Stimulated activated CD4-positive, alpha-beta T cell treated with anti-CD3 and anti-CD28 coated beads, Interleukin-4, amount 100 ng/mL, for 48 hours (primary cell): ENCODE data around the gene PIWIL4.
"Not testable (repeated sequence)": the region's sequence is repeated elsewhere in the genome, so short reads cannot be mapped to it uniquely, and the experiment has no call there.

Experiments used
- DNase-seq, 2 donors: peaks; one replicate each; pipeline ENCODE4 v3.0.0-alpha.2; 2020; ENCODE audit warnings: low read depth in 2 of 2

PIWIL4 gene

GRCh38 chr11:94584978-94585377, 17.8 kb downstream of the PIWIL4 start:
- DNase-seq = no peak

- DNase-seq = no peak
Measured at GRCh38 chr11:94585399-94585798, 18.2 kb downstream of the PIWIL4 start.

- DNase-seq = no peak
Measured at GRCh38 chr11:94586546-94586945, 19.4 kb downstream of the PIWIL4 start.

GRCh38 chr11:94586978-94587377, 19.8 kb downstream of the PIWIL4 start:
- DNase-seq = no peak

GRCh38 chr11:94588366-94588942, 21.3 kb downstream of the PIWIL4 start:
- DNase-seq = no peak

DNA sequence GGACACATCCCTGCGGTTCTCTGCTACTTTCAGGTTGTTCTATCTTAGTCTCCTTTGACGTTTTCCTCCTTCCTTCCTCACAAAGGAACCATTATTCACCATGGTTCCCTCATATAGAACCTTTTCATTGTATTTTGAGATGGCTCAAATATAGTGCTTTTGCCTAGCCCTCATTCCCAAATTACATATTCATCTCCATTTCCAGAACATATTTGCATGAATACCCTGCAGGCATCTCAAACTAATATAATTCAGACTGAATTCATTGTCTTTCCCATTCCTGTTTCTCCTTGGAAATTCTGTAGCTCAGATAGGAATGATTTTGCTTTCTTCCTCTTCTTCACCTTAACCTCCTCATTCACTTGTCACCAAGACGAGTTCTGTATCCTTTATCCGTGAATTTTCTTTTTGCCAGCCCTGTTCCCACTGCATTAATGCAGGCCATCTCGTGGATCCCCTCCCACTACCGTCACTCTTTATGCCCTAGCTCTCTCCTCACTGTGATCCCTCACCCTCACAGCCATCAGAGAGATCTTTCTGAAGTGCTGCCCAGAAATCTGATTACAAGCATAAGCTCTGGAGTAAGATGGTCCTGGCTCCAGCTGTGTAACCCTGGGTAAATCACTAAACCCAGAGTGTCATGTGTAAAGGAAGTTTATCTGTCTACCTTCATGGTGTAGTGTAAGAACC, 23.3 kb downstream of the PIWIL4 start:
- no peak for DNase-seq

DNA sequence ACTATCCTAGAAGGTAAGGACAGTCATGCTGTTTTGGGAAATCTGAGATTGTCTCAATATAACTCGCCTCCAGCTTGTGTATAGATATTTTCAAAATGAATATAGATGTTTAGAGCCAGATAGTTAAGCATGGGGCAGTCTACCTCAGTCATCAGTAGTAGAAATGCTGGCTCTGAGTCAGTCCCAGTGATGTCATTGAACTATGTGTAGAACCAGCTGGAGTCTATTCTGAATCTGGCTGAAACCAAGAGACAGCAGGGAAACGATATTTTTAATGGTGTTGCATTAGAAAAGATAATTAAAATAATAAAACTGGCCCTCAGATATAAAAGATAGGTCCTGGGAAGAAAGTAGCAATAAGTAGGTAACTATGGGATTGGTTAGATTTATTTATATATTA, 25.9 kb downstream of the PIWIL4 start:
- no peak for DNase-seq

GRCh38 chr11:94595076-94595475, 27.9 kb downstream of the PIWIL4 start:
- DNase-seq = no peak

DNA sequence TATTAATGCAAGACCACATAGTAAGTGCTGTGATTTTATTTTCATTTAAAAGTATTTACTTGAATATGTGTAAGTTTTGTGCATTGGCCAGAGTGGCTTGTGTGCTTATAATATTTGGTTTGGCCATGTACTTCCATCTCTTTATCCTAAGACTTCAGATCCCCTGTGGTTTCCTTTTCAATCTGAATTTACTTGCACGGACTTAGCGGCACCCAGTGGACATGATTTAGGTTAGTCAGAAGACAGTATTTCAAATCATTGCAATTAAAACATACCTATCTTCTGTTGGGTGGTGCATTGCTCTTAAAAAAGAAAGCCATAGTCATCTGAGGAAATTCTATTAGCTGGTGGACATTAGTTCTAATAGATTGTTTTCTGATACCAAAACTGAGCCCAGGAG, 30.7 kb downstream of the PIWIL4 start:
- no peak for DNase-seq

DNA sequence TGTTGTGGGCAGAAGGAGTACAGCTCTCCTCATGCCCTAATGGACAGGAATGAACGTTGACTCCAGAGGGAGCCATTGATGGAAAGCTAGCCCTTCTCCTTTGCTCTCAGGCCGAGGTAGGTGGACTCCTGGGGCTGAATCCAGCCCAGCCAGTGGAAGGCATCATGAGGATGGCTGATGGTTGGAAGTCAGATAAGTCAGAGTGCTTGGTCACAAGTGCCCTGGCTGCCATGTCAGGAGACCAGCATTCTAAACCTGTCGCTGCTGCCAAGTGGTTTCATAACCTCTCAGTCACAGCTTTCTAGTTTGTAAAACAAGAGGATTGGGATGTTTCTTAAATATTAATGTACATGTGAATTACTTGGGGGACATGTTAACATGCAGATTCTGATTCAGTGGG, 32.3 kb downstream of the PIWIL4 start:
- DNase-seq = no peak

DNA sequence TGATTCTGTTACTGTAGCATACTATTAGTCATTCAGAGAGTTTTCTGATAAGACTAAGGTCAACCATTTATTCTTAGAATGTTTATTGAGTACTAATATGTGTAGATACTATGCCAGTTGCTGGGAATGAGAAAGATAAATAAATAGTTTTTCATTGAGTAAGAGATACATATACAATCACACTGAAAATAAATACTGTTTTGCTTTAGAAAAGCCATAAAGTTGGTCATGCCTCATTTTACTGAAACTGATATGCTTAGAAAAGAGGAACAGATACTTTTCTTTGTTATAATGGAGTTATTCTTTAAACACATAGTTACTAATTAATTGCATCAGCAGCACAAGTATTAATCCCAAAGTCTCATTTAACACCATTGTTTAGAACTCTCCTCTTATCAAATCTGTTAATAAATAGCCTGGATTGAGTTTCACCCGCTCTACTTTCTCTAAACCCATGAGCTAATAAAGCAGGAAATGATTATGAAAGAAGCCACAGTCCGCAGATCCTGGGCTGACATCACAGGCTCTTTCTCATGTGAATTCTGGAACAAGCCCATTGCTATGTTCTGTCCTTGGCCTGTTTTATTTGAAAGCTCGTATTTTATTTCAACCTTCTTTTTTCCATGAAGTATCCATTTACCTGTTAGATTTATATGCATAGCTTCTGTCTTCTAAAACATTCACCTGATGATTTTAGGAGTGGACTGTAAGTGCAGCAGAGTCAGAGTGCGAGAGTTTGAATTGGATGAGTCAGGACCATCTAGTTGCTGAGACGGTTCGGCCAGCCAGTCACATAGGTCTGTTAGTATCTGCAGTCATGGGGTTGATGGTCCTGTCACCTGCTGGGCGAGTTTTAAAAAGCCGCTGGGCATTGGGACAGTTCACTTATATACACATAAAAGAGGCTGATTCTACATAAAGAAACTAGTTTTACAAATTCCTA, 35.5 kb downstream of the PIWIL4 start:
- peak in 1 of 2 donors; percentile 16 for DNase-seq

DNA sequence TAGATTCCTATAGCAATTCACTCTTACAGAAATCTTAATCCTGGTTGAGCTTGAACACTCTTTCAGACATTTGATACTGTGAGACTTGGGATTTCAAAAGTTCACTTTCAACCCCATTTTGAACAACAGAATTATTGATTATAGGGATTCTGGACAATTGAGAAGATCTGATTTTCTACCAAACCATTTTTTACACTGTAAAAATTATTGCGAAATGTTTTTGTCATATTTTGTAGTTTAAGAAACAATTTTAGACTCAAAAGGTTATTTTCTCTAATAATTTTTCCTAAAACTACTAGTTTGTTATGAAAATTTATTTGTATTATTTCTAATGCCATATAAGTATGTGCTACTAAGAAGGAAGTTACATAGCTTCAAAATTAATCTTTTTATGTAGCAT, 36.4 kb downstream of the PIWIL4 start:
- no peak for DNase-seq

DNA sequence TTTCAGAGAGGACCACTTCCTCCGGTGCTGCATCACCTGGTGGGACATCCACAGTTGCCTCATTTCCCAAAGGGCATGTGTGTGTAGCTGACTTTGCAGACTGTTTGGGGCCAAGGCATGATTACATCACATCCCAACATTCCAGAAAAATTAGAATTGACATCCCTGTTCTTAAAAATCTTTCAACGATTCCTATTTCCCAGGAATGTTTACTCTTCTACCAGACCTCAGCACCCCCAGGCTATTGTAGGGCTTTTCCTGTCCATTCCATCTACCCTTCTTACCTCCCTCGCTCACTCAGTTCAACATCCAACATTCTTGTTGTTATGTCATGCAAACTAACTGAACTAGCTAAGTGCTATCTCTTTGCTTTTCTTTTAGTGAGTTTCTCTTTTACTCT, 37.3 kb downstream of the PIWIL4 start:
- DNase-seq = no peak

DNA sequence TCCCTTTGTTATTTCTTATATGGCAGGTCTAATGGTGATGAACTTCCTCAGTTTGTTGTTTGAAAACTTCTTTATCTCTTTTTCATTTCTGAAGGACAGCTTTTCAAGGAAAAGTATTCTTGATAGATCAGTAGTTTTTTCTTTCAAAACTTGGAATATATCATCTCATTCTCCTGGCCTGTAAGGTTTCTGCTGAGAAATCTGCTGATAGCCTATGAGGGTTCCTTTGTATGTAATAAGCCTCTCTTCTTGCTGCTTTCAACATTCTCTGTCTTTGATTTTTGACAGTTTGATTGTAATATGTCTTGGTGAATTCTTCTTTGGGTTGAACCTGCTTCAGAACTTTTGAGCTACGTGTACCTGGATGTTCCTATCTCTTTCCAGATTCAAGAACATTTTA, 46.0 kb downstream of the PIWIL4 start:
- no peak for DNase-seq

DNA sequence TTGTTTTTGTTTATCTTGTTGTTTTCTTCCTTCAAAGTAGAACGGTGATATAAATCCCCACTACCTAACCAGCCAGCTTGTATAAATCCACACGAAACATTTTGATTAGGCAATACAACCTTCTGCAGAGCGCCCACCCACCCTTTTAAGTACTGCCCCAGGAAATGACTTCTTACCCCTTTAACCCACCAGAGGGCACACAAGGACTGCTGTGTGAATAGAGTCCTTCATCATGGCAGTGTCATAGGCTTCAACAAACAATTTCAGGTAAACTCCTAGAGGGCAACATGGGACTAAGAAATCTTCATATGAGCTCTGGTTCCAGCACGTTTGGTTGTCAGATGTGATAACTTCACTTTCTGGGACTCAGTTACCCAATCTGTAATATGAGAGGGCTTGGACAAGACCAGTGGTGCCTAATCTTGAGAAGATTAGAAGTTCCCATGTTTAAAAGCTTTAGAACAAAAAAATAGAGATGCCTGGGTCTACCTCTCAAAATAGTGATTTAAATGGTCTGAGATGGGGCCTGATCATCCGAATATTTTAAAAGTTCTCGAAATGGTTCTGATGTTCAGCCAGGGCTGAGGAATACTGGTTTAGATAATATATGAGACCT, 56.1 kb downstream of the PIWIL4 start:
- peak; percentile 14 to 32 for DNase-seq

- not testable (repeated sequence) for DNase-seq
Measured at GRCh38 chr11:94625422-94625821, 58.3 kb downstream of the PIWIL4 start.

- DNase-seq = not testable (repeated sequence)
Measured at GRCh38 chr11:94627003-94627560, 59.9 kb downstream of the PIWIL4 start.

DNA sequence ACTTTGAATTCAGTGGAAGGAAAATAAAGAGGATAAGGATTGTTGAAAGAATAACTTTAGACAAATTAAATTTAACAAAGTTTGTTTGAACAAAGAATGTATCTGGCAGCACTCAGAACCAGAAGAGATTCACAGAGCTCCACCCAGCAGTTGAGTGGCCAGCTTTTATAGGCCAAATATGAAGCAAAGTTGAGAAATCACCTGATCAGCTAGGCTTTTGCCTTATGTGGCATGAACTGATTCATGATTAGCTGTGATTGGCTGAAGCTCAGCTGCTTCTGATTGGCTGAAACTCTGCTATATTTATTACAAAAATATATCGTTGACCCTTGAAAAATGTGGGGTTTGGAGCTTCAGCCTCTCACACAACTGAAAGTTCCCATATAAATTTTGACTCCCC, 62.6 kb downstream of the PIWIL4 start:
- no peak for DNase-seq

DNA sequence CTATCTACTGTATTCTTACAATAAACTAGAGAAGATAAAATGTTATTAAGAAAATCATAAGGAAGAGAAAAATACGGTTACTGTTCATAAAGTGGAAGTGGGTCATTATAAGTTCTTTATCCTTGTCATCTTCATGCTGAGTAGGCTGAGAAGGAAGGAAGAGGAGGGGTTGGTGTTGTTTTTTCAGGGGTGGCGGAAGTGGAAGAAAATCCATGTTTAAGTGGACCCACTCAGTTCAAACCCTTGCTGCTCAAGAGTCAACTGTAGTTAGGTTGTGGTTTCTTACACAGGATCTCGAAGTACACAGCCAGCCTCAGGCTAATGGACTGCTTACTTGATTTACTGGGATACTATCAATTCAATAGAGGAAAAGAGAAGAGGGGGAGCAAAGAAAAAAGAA, 63.1 kb downstream of the PIWIL4 start:
- DNase-seq = no peak

DNA sequence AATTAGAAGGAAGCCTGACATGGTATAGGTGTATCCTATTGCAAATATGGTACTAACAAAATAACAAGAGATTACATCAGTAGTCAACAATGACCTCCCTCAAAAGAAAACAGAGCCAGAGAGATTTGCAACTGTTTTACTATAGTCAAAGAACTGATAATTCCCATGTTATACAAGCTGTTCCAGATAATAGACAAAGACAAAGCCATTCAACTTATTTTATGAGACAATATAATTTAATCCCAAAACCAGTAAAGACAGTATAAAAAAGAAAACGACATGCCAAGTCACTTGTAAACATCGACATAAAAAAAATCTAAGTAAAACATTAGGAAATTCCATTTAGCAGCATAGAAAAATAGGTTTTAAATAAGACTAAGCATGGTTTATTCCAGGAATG, 65.2 kb downstream of the PIWIL4 start:
- no peak for DNase-seq

DNA sequence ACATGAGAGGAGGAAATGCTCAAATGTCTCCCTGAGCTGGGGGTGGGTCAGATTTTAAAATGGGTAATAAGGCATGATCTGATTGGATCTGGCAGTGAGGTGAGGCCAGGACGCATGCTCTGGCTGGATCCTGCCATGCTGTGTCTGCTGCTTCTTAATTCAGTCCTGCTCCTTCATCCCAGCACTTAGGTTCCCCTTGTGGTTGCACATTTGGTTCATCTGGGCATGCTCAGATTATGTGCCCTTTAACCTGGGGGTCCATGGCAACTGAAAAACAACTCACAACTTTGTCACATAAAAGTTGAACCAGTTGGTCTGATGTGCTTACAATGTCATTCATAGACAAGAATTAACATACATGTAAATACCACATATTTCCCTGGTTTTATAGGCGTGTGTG, 67.9 kb downstream of the PIWIL4 start:
- DNase-seq = no peak

- no peak for DNase-seq
Measured at GRCh38 chr11:94636388-94636949, 69.3 kb downstream of the PIWIL4 start.
